Measurements from ENCODE around the gene PXK.
"Not testable (repeated sequence)": the region's sequence is repeated elsewhere in the genome, so short reads cannot be mapped to it uniquely, and the experiment has no call there.

Gene PXK

DNA sequence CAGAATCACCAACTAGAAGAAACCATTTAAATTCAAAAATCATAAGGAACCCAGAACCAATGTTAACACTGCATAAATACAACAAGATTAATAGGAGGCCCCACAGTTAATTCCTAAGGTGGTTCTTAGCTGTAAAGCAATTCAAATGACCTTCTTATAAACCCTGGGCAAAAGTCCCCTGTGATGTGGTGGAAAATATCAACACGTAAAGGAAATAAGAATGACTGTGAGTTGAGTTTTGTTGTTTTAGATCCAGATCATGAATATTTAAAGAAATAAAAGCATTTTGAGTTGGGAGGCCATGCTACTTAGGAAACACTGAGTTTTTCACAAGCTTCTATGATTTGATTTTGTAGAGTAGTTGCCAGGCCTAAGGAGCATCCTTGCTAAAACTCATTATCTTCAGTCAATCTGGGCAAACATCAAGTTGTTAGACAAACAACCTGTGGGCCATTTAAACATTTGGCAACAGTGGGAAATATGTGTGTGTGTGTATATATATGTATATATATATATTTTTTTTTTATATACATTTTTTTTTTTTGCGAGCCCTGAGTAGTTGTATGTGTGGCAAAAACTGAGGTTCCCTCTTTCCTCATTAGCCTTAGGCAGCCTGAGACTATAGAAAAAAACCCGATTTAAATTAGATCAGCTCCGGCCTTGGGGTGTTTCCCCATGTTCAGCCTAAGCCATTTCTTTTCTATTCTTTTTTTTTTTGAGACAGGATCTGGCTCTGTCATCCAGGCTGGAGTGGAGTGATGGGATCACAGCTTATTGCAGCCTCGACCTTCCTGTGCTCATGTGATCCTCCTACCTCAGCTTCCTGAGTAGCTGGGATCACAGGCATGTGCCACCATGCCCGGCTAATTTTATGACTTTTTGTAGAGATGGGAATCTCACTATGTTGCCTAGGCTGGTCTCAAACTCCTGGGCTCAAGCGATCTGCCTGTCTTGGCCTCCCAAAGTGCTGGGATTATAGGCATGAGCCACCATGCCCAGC lies 8.0 kb upstream of the PXK start:
- no peak for DNase-seq

DNA sequence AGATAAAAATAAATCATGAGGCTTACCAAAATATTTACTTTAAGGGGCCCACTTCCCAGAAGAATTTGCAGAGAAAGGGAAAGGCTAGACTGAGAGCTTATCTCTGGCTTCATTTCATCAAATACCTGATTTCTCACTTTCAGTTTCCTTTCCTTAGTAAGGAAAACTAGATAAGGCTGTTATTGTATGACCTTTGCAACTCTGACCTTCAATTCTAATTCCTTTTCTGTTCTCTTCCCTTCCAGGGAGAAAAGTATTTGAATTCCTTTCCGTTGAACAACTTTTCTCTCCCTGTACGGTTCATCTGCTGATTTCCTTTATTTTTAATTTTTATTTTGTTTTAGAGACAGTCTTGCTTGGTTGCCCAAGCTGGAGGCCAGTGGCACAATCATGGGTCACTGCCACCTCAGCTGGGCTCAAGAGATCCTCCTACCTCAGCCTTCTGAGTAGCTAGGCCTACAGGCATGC lies 7.1 kb upstream of the PXK start:
- no peak for DNase-seq

DNA sequence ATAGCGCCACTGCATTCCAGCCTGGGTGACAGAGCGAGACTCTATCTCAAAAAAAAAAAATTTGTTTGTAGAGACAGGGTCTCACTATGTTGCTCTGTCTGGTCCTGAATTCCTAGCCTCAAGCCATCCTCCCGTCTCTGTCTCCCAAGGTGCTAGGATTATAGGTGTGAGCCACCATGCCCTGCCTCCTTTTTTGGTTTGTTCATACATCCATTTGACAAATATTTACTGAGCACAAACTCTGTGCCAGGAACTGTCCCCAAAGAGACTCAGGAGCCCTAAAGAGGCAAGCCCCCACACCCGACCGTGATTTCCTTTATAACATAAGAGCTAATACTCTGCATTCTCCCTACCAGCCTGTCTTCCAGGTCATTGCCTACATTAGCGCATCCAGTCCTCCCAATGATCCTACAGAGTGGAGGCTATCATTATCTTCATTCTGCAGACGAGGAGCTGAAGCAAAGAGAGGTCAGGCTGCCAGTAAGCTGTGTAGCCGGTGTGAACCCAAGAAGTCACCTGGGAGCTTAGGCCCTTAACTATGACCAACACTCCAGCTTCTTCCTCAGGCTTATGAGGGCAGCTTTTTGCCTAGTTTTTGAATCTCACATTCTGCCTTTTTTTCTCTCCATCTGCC lies 6.3 kb upstream of the PXK start:
- DNase-seq = no peak

DNA sequence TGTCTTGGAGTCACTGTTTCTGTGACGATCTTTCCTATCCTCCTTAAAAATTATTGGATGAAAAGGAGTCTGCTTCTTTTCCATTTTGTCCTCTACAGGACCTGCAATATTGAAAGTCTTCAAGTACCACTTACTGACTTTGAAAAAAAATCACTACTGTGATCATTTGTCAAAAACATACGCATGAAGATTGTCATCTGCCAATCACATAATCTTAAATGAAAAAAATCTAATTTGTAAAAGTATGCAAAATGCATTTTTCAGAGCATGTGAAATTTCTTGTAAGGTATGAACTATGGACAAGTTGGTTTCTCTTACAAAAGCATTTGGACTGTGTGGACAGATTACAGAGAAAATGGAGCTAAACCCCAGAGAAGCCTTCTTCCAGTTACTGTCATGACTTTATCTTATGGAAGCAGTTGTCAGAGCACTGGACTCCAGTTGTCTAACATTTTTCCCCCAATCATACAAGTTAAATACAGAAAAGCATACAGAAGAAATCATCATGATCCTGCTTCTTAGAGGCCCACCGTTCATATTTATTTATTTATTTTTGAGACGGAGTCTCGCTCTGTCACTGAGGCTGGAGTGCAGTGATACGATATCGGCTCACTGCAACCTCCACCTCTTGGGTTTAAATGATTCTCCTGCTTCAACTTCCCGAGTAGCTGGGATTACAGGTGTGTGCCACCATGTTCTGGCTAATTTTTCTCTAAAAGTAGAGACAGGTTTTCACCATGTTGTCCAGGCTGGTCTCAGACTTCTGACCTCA lies 3.4 kb upstream of the PXK start:
- DNase-seq = no peak

DNA sequence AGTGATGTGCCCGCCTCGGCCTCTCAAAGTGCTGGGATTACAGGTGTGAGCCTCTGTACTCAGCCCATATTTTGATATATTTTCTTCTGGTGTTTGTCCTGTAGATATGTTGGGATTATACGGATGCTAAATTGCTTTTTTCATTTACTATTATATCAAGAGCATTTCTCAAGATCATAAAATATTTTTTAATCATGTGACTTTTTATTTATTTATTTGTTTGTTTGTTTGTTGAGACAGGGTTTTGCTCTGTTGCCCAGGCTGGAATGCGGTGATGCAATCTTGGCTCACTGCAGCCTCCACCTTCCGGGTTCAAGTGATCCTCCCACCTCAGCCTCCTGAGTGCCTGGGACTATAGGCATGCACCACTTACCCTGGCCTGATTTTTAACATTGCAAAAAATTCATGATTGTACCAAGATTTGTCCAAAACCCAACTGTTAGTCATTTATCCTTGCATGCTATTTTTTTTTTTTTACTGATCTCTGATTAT lies 2.7 kb upstream of the PXK start:
- DNase-seq = no peak

DNA sequence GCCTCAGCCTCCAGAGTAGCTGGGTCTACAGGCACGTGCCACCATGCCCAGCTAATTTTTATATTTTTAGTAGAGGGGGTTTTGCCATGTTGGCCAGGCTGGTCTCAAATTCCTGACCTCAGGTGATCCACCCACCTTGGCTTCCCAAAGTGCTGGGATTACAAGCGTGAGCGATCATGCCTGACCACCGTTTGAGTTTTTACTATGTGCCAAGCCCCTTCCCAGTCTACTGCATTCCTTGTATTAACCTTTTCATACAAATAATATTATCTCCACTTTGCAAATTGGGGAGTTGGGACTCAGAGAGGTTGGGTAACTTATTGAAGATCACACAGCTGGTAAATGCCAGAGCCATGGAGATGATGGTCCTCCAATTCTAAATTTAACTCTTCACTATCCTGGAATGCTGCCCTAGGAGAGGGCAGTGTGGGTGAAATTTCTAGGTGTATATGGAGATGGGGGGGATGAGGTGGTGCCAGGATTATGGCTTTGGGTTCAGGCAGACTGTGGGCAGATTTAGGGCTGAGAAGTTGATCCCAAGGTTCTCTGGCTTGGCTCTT lies 1.0 kb upstream of the PXK start:
- no peak for DNase-seq

DNA sequence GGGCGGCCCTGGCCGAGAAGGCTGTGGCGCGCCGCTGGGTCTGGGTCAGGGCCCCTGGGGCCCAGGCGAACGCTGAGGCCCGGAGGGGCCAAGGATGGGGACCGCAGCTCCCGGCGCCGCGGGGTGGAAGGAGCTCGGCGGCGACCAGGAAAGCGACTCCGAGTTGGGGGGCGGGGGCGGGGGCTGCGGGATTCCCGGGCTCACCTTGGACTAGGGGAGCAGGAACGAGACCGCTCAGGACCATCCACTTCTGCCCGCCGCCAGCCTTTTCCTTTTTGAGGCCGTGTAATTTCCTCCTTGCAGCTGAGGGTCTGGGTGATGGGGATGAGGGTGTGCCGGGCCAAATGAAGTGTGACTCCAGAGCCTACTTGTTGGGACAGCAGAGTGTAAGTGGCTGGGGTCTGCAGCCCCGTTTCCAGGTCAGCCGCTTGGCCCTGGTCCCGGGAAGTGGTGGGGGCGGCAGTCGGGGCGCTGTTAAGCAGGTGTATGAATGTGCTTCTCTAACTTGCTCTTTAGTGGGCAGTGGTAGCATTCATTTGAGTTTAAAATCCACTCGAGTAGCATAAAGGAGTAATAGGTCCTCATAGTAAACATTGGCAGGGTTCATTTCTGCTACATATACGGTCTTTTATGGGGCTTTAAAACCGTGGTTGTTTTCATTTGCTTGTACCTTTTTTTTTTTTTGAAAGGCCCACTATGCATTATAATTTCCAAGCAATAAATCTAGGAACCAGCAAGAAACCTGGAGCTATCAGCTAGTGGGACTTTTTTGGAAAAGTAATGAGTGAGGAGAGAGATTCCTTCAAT lies 717 bp downstream of the PXK start:
- peak; percentile 30 for DNase-seq

DNA sequence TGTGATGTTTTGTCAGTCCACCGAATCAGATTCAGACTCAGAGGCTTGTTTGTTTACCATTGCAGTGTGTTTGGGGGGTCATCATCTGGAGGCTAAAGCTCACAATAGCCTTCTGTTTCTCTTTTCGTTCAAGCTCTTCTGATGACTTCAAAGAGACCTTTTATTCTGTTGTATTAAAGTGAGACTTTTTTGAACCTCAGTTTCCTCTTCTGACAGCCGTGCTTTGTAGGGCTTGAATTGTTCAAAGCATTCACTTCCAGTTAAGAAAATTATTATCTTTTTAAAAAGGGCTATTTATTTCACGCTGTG lies 1.3 kb downstream of the PXK start:
- DNase-seq = no peak

DNA sequence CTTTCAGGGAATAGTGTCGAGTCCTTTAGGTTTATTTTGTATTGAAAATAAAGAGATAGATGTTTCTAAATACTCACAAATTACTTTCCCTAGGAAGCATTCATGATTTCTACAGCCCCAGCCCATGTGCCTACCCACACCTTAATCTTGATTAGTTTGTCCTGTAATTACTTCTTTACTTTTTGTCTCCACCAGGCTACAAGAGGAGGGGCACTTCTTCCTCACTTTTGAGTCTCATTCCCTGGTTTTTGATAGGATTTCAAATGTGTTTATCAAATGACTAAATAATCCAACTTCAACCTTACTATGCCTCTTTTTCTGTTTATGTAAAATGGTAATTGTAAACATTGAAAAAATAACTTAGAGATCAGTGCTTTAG lies 1.8 kb downstream of the PXK start:
- DNase-seq = no peak

DNA sequence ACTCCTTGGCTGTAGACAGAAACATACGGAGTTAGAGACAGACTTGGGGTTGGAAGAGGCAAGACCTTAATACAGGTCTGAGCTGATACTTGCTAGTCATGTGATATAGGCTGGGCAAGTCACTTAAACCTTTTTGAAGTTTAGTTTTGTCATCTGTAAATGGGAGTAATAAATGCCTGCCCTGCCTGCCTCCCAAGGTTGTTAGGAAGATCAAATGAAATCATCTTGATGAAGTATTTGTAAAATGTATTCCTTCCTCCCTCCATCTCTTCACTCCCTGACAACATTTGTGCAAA lies 2.9 kb downstream of the PXK start:
- DNase-seq = no peak

DNA sequence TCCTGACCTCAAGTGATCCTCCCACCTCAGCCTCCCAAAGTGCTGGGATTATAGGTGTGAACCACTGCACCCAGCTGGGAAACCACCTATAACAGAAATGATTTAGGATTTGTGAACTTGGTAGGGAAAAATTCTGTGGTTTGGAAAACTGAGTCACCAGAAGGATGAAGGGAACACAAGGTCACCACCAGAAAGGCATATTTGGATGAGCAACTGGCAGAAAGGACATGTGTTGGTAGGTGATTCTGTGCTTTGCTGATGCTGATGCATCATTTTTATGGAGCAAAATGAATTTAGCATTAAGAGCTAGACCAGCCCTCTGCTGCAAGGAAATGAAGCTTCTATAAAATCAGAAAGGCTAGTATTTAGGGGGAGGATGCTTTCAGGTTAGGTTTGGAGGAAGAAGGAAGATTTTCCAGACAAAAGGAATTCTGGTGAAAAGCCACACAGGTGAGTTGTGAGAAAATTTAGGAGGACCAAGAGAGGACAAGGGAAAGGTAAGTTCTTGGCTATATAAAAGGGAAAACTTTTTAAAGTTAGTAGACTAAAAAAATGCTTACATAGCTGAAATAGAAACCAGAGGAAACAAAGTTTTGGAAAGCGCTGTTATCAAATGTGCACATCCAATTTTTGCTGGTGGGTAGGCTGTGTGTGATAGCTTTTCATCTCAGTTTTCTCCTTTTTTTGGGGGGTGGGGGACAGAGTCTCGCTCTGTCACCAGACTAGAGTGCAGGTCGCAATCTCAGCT lies 3.6 kb downstream of the PXK start:
- DNase-seq = no peak

DNA sequence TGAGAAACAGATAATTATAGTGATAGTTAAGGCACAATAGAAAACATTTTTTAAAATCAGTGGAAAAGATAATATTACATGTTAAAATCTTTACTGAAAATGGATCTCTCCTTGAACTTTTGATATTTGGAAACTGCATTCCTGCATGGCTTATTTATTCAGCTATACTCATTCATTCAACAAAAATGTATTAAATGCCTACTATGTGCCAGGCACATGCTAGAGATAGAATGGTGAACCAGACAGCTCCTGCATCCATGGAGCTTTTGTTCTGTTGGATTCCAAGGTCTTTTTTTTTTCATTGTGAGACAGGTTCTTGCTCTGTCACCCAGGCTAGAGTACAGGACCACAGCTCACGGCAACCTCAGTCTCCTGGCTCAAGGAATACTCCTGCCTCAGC lies 4.5 kb downstream of the PXK start:
- no peak for DNase-seq

DNA sequence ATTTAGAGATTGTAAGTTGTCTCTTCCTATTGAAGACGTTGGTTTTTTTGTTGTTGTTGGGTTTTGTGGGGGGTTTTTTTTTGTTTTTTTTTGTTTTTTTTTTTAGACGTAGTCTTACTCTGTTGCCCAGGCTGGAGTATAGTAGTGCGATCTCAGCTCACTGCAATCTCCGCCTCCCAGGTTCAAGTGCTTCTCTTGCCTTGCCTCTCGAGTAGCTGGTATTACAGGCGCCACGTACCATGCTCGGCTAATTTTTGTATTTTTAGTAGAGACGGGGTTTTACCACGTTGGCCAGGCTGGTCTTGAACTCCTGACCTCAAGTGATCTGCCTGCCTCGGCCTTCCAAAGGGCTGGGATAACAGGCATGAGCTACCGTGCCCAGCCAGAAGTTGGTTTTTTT lies 6.5 kb downstream of the PXK start:
- not testable (repeated sequence) for DNase-seq

DNA sequence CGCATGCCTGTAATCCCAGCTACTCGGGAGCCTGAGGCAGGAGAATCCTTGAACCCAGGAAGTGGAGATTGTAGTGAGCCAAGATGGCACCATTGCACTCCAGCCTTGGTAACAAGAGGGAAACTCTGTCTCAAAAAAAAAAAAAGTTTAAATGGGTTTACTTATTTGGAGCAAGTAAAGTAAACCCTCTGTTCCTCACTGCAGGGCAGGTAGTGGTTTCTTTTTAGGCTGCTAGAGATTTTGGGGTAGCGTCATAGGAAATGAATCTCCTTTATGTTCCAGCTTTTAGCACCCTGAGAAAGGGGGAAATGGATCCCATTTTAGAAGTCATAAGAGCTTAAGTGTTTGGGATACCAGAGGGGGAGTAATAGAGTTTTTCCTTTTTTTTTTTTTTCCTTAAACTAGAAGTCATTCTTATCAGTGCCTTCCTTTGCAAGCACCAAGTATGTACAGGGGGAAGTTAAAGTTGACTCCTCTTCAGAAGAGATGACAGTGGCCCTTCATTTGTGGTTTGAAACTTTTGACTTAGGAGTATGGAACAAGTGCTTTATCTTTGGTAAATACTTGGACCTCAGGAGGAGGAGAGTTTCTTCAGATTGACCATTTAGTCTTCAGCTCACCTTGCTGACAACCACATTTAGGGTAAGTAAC lies 8.0 kb downstream of the PXK start:
- DNase-seq = no peak

DNA sequence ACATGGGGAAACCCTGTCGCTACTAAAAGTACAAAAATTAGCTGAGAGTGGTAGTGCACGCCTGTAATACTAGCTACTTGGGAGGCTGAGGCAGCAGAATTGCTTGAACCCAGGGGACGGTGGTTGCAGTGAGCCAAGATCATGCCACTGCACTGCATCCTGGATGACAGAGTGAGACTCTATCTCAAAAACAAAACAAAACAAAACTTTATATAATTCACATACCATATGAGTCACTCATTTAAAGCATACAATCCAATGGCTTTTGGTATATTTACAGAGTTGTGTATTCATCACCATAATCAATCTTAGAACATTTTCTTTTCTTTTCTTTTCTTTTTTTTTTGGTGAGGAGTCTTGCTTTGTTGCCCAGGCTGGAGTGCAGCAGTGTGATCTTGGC lies 8.7 kb downstream of the PXK start:
- no peak for DNase-seq

DNA sequence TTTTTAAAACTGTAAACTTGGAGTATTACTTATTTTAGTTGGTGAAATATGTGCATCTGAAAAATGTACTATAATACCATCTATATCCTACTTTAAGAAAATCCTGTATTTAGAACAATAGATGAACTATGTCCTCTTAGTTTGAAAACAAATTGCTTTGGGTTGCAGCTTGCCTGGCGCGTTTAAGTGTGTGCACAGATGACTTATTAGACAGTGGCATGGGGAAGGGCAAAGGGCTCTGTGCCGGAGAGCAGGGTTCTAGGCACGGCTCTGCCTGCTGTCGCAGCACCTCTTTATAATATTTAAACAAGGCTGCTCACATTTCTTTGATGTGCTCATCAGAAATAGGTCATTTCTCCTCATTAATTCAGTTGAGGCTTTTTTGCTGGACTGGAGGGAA lies 10.0 kb downstream of the PXK start:
- DNase-seq = no peak

DNA sequence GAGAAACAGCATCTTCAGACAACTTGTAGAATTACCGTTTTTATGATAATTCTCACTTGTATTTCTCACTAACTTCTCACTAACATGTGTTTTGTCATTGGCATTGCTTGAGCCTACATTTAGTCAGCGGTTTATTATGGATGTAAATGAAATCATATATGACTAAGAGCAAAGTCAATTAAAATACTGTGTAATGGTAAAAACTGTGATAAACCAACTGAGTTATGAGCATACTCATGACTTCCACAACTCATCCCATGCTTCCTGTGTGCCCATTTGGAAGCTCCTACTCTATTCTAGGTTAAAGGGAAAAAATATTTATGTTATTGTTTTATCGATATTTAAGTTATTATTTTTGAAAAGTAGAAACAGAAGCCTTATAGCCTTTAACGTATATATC lies 12.8 kb downstream of the PXK start:
- no peak for DNase-seq

DNA sequence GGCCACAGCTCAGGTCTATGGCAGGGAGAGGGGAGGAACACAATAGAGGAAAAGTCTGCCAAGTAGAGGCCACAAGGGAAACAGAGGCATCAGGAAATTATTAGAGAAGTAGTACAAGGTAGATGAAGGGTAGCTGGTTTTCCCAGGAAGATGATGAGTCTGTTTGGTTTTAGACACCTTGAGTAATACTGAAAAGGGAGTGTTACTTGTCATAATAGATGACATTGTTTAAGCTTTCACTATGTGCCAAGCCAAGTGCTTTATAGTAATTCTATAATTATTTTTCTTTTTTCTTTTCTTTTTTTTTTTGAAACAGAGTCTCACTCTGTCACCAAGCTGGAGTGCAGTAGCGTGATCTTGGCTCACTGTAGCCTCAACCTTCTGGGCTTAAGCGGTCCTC lies 13.7 kb downstream of the PXK start:
- DNase-seq = no peak

DNA sequence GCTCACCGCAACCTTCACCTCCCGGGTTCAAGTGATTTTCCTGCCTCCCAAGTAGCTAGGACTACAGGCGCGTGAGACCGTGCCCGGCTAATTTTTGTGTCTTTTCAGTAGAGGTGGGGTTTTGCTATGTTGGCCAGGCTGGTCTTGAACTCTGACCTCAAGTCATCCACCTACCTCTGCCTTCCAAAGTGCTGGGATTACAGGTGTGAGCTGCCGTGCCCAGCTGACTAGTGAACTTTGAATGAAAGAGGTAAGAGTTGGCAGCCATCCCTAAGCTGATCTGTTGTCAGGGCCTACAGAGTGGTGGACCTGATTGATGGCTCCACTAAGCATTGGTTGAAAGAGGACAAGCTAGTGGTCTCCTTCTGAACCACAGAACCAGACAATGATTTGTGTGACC lies 15.3 kb downstream of the PXK start:
- no peak for DNase-seq

DNA sequence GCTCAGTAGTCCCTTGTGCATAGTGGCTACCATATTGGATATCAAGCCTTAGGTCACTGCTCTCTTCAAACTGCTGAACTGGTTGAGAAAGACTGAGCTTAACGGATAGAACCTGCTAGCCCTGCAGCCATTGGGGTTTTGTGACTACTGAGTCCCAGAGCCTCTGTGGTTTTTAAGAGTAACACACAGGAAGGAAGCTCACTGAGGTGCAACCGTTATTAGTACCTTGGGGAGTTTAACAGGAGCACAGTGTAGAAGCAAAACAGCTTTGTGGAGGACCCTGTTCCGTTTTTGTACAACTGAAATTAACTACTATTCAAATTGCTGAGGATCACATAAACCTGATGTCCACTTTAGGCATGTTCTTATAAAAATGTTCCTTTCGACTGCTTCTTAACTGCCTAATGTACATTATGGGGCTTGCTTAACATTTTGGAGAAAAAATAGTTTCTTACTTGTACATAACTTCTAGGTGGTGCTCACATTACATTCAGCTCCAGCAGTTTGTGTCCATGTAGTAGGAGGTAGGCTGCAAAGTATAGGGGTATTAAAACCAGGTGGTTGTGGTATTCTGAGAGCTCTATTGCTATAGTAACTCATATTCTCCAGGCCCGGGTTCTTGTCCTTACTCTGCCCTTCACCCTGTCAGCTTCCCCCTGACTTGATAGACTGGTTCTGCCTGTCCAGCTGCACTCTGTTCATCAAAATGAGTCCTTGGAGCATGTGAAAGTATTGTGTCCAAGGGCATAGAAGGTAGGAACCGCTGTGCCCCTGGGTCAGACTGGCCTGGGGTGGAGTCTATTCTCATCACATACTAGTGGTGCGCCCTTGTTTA lies 17.3 kb downstream of the PXK start:
- peak; percentile 96 for DNase-seq
